Hematopoietic multipotent progenitor cell treated with erythropoietin and hydrocortisone succinate and interleukin-3 and kit ligand, for 17 days (in vitro differentiated cells): ENCODE results near the gene PRSS21.
A peak's percentile ranks its signal among the peaks of the same experiment; 100 is the strongest.

Experiments used
- DNase-seq: peaks from one replicate; pipeline ENCODE4 v3.0.0-alpha.2; 2015; ENCODE audit warnings: low spot score

PRSS21 gene

GRCh38 chr16:2867987-2868789, 51.2 kb downstream of the PRSS21 start:
- peak; percentile 88 for DNase-seq
